Measurements from ENCODE around the gene ADAMTS18. TPM values are rescaled to one million over a fixed set of nuclear protein-coding genes. Genes with fewer than 3 reads are reported as not detected.

Gene ADAMTS18
- total and polyA plus RNA-seq, 2 of the 8 experiments (the other 6 are each of a cell fraction or from before 2014, with no cell fraction given), result 0.05 to 0.19 TPM

GRCh38 chr16:77330332-77331042 lies 104.3 kb downstream of the ADAMTS18 start:
- Histone ChIP-seq H3K9ac (replicated peaks in 1 of 4; ENCODE audit: extremely low read depth in 1 of 4, low read depth in 3 of 4, low read length in 3 of 4) (no peak overlapping the region), H4K8ac (ENCODE audit: extremely low read depth, insufficient read depth, low read length) (no peak overlapping the region), H3K27me3 (replicated peaks in 1 of 4; ENCODE audit: control insufficient read depth in 3 of 4, extremely low read depth in 1 of 4, insufficient read depth in 3 of 4, low read length in 3 of 4) (no peaks in the 10 kb centered on the region), H3K14ac (ENCODE audit: insufficient read length) (no peak overlapping the region), H2BK5ac (ENCODE audit: low read depth, low read length) (no peak overlapping the region), H3K79me1 (ENCODE audit: low read depth, low read length) (no peaks in the 10 kb centered on the region), H2BK20ac (ENCODE audit: low read length) (no peak overlapping the region), H2AK5ac (ENCODE audit: low read depth, low read length) (no peak overlapping the region), H2AFZ (ENCODE audit: low read length) (peak overlapping the region; percentile 40; the same call in 1 of the 2 replicates), H3K4ac (replicated peaks; ENCODE audit: insufficient read length, low read depth, low read length) (no peak overlapping the region), H4K5ac (ENCODE audit: insufficient read length, low read depth, low read length) (no peak overlapping the region), H3K4me2 (ENCODE audit: insufficient read depth in 1 of 2, low read depth in 2 of 2, low read length in 2 of 2) (no peak overlapping the region), H3K23me2 (ENCODE audit: low read depth, low read length) (no peaks in the 10 kb centered on the region), H3K4me3 (ENCODE audit: extremely low read depth in 1 of 4, insufficient read depth in 2 of 4, low read depth in 3 of 4, low read length in 4 of 4) (no peak overlapping the region), H4K91ac (replicated peaks; ENCODE audit: insufficient read length, low read length) (no peak overlapping the region), H2BK12ac (ENCODE audit: low read depth, low read length) (no peak overlapping the region), H3K4me1 (replicated peaks in 1 of 4; ENCODE audit: control insufficient read depth in 3 of 4, insufficient read depth in 4 of 4, low read length in 3 of 4) (peaks cover 0 to 7% (median 4%) of the 10 kb centered on the region in 4 experiments; a peak in 2 of 7 replicates), H3K56ac (replicated peaks; ENCODE audit: insufficient read length, low read depth, low read length) (no peak overlapping the region), H3K9me3 (ENCODE audit: insufficient read depth in 2 of 2, low read depth in 1 of 2, low read length in 1 of 2) (no peaks in the 10 kb centered on the region), H3K36me3 (ENCODE audit: control insufficient read depth in 2 of 4, insufficient read depth in 4 of 4, low read length in 3 of 4) (no peaks in the 10 kb centered on the region), H3K23ac (ENCODE audit: insufficient read length) (no peak overlapping the region), H4K20me1 (replicated peaks in 1 of 2; ENCODE audit: control insufficient read depth in 1 of 2, insufficient read depth in 2 of 2, low read length in 2 of 2) (no peaks in the 10 kb centered on the region), H2BK120ac (replicated peaks; ENCODE audit: low read depth, low read length) (no peak overlapping the region), H2BK15ac (ENCODE audit: low read length) (no peak overlapping the region), H3K27ac (ENCODE audit: low read depth, low read length) (no peak overlapping the region), H3K79me2 (ENCODE audit: control insufficient read depth in 1 of 2, insufficient read depth in 2 of 2, low read length in 2 of 2) (no peaks in the 10 kb centered on the region), H3K18ac (ENCODE audit: extremely low read depth, low read length) (no peak overlapping the region)
- ChIA-PET CTCF (ENCODE audit: partially characterized antibody) (interaction anchor here (1.5 kb wide), 1 partner anchor 253 kb away, joined by 3 read pairs; no protein-coding TSS in a partner anchor), POLR2A (ENCODE audit: partially characterized antibody) (no interaction called here)
- 71% methylated on average over 5 of the region's 5 CpGs; no CpG with 5 or more reads in 1 of the 2 experiments for WGBS, 2 experiments (ENCODE audit: extremely low coverage in 1 of 2, insufficient coverage in 1 of 2, insufficient read length in 1 of 2, insufficient replicate concordance in 2 of 2, low coverage in 1 of 2, low lambda C conversion rate in 2 of 2, missing lambda C conversion rate in 1 of 2)
- FAIRE-seq (no peak), DNase-seq (ENCODE audit: low read depth in 1 of 2, low spot score in 2 of 2) (no peak)
- TF ChIP-seq EGR1 (IDR thresholded peaks at IDR 0.05; ENCODE audit: borderline replicate concordance, low read depth, low read length) (no peak), ASH2L (IDR thresholded peaks at IDR 0.05; ENCODE audit: low read length) (no peak), GTF2F1 (IDR thresholded peaks at IDR 0.05; ENCODE audit: borderline replicate concordance, low read depth, low read length) (no peak), EP300 (IDR thresholded peaks at IDR 0.05; ENCODE audit: borderline replicate concordance in 1 of 2, low read depth in 2 of 2, low read length in 2 of 2) (no peak), TEAD4 (IDR thresholded peaks at IDR 0.05; ENCODE audit: low read depth, low read length) (no peak), RXRA (IDR thresholded peaks at IDR 0.05; ENCODE audit: insufficient read depth, low read depth, low read length) (no peak), CTBP2 (IDR thresholded peaks at IDR 0.05; ENCODE audit: borderline replicate concordance, insufficient read depth, insufficient read length, low read length) (no peak), NANOG (IDR thresholded peaks at IDR 0.05; ENCODE audit: insufficient read depth, low read depth, low read length, poor library complexity, severe bottlenecking) (no peak)

Measured in H1 (cell line).